Keratinocyte (primary cell): Measurements from ENCODE around the gene ITGBL1.

ENCODE experiments used
- EZH2 ChIP-seq: IDR thresholded peaks from one replicate; pipeline ENCODE4 v1.6.1; 2012; ENCODE audit warnings: inconsistent platforms, mild to moderate bottlenecking, low read length, moderate library complexity
- TF ChIP-seq, protein P1 (sequence below), 3 experiments: IDR thresholded peaks in 1 of 3; conservative IDR thresholded peaks in 1 of 3; optimal IDR thresholded peaks in 1 of 3; 2 replicates in 2 of 3; 3 replicates in 1 of 3; pipeline versions ENCODE3 to v1.5.1; 2011; ENCODE audit warnings: low read length in 3 of 3, mild to moderate bottlenecking in 3 of 3, moderate library complexity in 2 of 3, control low read depth in 1 of 3, inconsistent platforms in 1 of 3; ENCODE audit not compliant: insufficient read depth in 2 of 3; ENCODE audit errors: extremely low read depth in 1 of 3

DNA sequence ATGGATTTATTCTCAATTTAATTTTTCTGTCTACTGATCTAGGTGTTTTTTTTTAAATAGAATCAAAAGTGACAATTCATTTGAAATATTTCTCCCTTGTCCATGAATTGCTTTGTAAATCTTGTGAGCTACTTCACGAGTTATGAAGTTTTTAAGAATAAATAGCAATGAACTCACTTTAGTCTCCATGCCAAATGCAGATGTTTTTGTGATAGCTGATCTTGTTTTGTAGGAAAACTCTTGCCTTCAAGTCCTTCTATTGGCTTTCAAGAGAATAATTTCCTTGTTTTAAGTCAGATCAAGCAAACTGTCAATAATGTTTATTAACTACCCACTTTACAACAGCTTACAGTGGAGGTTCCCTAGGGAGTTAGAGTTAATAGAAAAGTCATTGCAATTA, 99.8 kb downstream of the ITGBL1 start:
- TF ChIP-seq EZH2 = no peak
- TF ChIP-seq, protein P1, sequence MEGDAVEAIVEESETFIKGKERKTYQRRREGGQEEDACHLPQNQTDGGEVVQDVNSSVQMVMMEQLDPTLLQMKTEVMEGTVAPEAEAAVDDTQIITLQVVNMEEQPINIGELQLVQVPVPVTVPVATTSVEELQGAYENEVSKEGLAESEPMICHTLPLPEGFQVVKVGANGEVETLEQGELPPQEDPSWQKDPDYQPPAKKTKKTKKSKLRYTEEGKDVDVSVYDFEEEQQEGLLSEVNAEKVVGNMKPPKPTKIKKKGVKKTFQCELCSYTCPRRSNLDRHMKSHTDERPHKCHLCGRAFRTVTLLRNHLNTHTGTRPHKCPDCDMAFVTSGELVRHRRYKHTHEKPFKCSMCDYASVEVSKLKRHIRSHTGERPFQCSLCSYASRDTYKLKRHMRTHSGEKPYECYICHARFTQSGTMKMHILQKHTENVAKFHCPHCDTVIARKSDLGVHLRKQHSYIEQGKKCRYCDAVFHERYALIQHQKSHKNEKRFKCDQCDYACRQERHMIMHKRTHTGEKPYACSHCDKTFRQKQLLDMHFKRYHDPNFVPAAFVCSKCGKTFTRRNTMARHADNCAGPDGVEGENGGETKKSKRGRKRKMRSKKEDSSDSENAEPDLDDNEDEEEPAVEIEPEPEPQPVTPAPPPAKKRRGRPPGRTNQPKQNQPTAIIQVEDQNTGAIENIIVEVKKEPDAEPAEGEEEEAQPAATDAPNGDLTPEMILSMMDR (optimal IDR thresholded peaks at IDR 0.05 in 1 of 3, IDR thresholded peaks at IDR 0.05 in 1 of 3, conservative IDR thresholded peaks at IDR 0.05 in 1 of 3; ENCODE audit: extremely low read depth in 1 of 3, insufficient read depth in 2 of 3, low read length in 3 of 3) = no peak
